ENCODE measurements around the gene POP5. TPM values are rescaled to one million over a fixed set of nuclear protein-coding genes. Genes with fewer than 3 reads are reported as not detected.

Gene POP5
- total and polyA plus RNA-seq, 7 donors: 9.8 to 30.4 (median 19.4) TPM

GRCh38 chr12:120598674-120599463 lies 17.7 kb upstream of the POP5 start:
- H3K9me3 ChIP-seq: no peaks in the 10 kb centered on the region
- TF ChIP-seq CTCF (IDR thresholded peaks at IDR 0.05): no peak
- peaks cover 0 to 9% (median 6%) of the 10 kb centered on the region in 3 donors for H3K27me3 ChIP-seq (ENCODE audit: insufficient read depth in 3 of 3, low read length in 2 of 3)
- ATAC-seq (peak; percentile 80 to 88 (median 83)), DNase-seq (no peak)
- H3K4me3 ChIP-seq: no peak overlapping the region
- H3K4me1 ChIP-seq: no peaks in the 10 kb centered on the region
- H3K36me3 ChIP-seq (ENCODE audit: insufficient read depth in 1 of 2, low read depth in 1 of 2): no peaks in the 10 kb centered on the region
- intact Hi-C loops (cut with DNase I): no loop called here
- WGBS, 3 donors: 42 to 53% (median 45%) methylated on average over 13 of the region's 13 CpGs
- no peak overlapping the region for H3K27ac ChIP-seq

GRCh38 chr12:120597861-120598260 lies 16.7 kb upstream of the POP5 start:
- intact Hi-C loops (cut with DNase I): no loop called here
- Histone ChIP-seq H3K27me3 (ENCODE audit: insufficient read depth in 3 of 3, low read length in 2 of 3) (peaks cover 0 to 9% (median 6%) of the 10 kb centered on the region in 3 donors), H3K27ac (no peak overlapping the region), H3K9me3 (no peaks in the 10 kb centered on the region), H3K4me1 (no peaks in the 10 kb centered on the region), H3K4me3 (no peak overlapping the region), H3K36me3 (ENCODE audit: insufficient read depth in 1 of 2, low read depth in 1 of 2) (no peaks in the 10 kb centered on the region)
- ATAC-seq (no peak), DNase-seq (no peak)
- WGBS, 3 donors: 37 to 39% (median 39%) methylated on average over 3 of the region's 3 CpGs
- no peak for TF ChIP-seq CTCF (IDR thresholded peaks at IDR 0.05)

DNA sequence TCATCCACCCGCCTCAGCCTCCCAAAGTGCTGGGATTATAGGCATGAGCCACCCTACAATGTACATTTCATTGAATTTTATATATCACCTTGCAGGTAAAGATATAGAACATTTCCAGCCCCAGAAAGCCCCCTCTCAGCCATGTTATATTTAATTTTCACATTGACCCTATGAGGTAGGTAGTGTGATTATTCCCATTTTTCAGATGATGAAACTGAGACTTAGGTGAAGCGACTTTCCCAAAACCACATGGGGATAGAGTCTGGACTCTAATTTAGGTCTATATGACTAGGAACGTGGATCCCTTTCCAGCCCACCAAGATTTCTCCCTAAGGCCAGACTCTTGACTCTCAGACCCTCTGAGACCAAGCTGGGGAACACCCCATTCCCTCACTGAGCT lies 15.7 kb upstream of the POP5 start:
- Histone ChIP-seq H3K27ac (no peak overlapping the region), H3K9me3 (no peaks in the 10 kb centered on the region), H3K27me3 (ENCODE audit: insufficient read depth in 3 of 3, low read length in 2 of 3) (peaks cover 0 to 6% (median 5%) of the 10 kb centered on the region in 3 donors), H3K4me1 (no peaks in the 10 kb centered on the region), H3K36me3 (ENCODE audit: insufficient read depth in 1 of 2, low read depth in 1 of 2) (no peaks in the 10 kb centered on the region), H3K4me3 (no peak overlapping the region)
- ATAC-seq (no peak), DNase-seq (no peak)
- intact Hi-C loops (cut with DNase I): no loop called here
- 88 to 92% (median 92%) methylated on average over 3 of the region's 3 CpGs for WGBS, 3 donors
- no peak for TF ChIP-seq CTCF (IDR thresholded peaks at IDR 0.05)

GRCh38 chr12:120592121-120593049 lies 11.2 kb upstream of the POP5 start:
- Histone ChIP-seq H3K27ac (no peak overlapping the region), H3K36me3 (ENCODE audit: insufficient read depth in 1 of 2, low read depth in 1 of 2) (no peaks in the 10 kb centered on the region), H3K9me3 (no peaks in the 10 kb centered on the region), H3K4me3 (no peak overlapping the region), H3K27me3 (ENCODE audit: insufficient read depth in 3 of 3, low read length in 2 of 3) (peaks cover 0 to 3% (median 0%) of the 10 kb centered on the region in 3 donors), H3K4me1 (peaks cover 8% of the 10 kb centered on the region)
- DNase-seq (no peak), ATAC-seq (no peak)
- 72 to 75% (median 73%) methylated on average over 8 of the region's 8 CpGs for WGBS, 3 donors
- TF ChIP-seq CTCF (IDR thresholded peaks at IDR 0.05): no peak
- intact Hi-C loops (cut with DNase I): no loop called here

All from psoas muscle (tissue), 8 donors.